ENCODE measurements around the gene ATP2C2. TPM values are rescaled to one million over a fixed set of nuclear protein-coding genes. Genes with fewer than 3 reads are reported as not detected.

The ATP2C2 gene
- total RNA-seq, 1 donor from 2014 or later = not detected

GRCh38 chr16:84351630-84352029 lies 16.7 kb upstream of the ATP2C2 start:
- H3K27me3 ChIP-seq = no peaks in the 10 kb centered on the region
- no peak for TF ChIP-seq CTCF (IDR thresholded peaks at IDR 0.05)
- no peak overlapping the region for H3K27ac ChIP-seq
- H3K4me3 ChIP-seq = no peak overlapping the region
- no peaks in the 10 kb centered on the region for H3K9me3 ChIP-seq
- no peaks in the 10 kb centered on the region for H3K4me1 ChIP-seq
- no peaks in the 10 kb centered on the region for H3K36me3 ChIP-seq
- intact Hi-C loops (cut with DNase I) = no loop called here
- DNase-seq (ENCODE audit: low spot score in 2 of 2) = no peak

DNA sequence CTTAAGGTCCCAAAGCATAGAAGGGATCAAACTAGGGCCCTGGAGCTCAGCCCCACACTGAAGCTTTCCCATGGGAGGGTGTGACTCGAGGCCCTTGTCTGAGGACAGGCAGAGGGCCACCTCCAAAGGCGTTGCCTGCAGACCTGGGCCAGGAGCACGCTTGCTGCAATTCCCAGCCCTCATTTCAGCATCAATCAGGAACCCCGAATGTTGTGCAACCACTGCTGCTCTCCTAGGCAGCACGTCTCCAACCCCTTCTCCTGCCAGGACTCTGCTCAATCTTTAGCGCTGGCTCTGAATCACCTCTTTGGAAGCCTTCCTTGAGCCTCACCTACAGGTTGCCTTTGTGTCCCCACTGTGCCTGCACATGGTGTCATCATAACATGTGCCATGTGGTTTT lies 14.0 kb upstream of the ATP2C2 start:
- no peak for TF ChIP-seq CTCF (IDR thresholded peaks at IDR 0.05)
- no peak for DNase-seq (ENCODE audit: low spot score in 2 of 2)
- intact Hi-C loops (cut with DNase I) = no loop called here
- H3K27me3 ChIP-seq = no peaks in the 10 kb centered on the region
- no peak overlapping the region for H3K4me3 ChIP-seq
- H3K4me1 ChIP-seq = no peaks in the 10 kb centered on the region
- no peak overlapping the region for H3K27ac ChIP-seq
- H3K36me3 ChIP-seq = no peaks in the 10 kb centered on the region
- H3K9me3 ChIP-seq = no peaks in the 10 kb centered on the region

- no peaks in the 10 kb centered on the region for H3K27me3 ChIP-seq
- H3K36me3 ChIP-seq = no peaks in the 10 kb centered on the region
- H3K27ac ChIP-seq = no peak overlapping the region
- H3K9me3 ChIP-seq = no peaks in the 10 kb centered on the region
- no peaks in the 10 kb centered on the region for H3K4me1 ChIP-seq
- no peak for TF ChIP-seq CTCF (IDR thresholded peaks at IDR 0.05)
- no peak for DNase-seq (ENCODE audit: low spot score in 2 of 2)
- intact Hi-C loops (cut with DNase I) = no loop called here
- H3K4me3 ChIP-seq = no peak overlapping the region
Observed at GRCh38 chr16:84355149-84355548, 13.2 kb upstream of the ATP2C2 start.

DNA sequence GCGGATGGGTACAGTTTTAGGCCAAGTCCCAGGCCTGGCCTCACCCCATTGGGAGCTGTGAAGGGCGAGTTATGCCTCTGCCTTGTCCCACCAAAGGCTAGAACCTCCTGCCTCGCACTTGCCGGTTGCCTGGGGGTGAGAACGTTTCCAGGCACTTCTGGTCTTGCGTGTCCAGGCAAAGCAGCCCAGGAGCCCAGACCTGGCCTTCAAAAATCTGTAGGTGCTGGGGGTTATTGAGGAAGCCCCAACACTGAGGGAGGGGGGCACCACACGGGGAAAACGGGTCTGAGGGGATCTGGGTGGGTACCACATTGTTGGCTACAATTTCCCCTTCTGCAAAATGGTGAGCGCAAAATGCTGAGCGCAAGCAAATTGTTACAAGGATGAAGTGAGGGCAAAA lies 12.2 kb upstream of the ATP2C2 start:
- DNase-seq (ENCODE audit: low spot score in 2 of 2) = no peak
- TF ChIP-seq CTCF (IDR thresholded peaks at IDR 0.05) = no peak
- Histone ChIP-seq H3K4me1 (no peaks in the 10 kb centered on the region), H3K4me3 (no peak overlapping the region), H3K27ac (no peak overlapping the region), H3K9me3 (no peaks in the 10 kb centered on the region), H3K36me3 (no peaks in the 10 kb centered on the region), H3K27me3 (no peaks in the 10 kb centered on the region)
- intact Hi-C loops (cut with DNase I) = no loop called here

GRCh38 chr16:84356591-84357116 lies 11.7 kb upstream of the ATP2C2 start:
- H3K36me3 ChIP-seq = no peaks in the 10 kb centered on the region
- H3K9me3 ChIP-seq = no peaks in the 10 kb centered on the region
- no peak overlapping the region for H3K27ac ChIP-seq
- DNase-seq (ENCODE audit: low spot score in 2 of 2) = no peak
- intact Hi-C loops (cut with DNase I) = no loop called here
- no peak overlapping the region for H3K4me3 ChIP-seq
- H3K4me1 ChIP-seq = no peaks in the 10 kb centered on the region
- TF ChIP-seq CTCF (IDR thresholded peaks at IDR 0.05) = no peak
- no peaks in the 10 kb centered on the region for H3K27me3 ChIP-seq

DNA sequence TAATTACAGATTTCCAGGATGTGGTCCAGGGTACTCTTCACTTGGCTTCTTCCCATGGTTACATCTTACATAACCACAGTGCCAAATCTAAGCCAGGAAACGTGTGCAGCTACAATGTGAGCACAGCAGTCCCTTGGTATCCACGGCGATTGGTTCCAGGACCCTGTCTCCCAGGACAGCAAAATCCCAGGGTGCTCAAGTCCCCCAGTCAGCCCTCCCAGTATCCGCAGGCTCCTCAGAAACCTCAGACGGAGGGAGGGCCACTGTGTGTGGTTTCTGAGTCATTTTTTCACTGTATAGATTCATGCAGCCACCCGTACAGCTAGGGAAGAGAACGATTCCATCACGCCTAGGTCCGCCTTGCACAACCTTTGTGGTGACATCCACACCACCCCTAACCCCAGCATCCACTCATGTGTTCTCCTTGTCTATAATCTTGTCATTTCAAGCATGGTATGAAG lies 11.1 kb upstream of the ATP2C2 start:
- DNase-seq (ENCODE audit: low spot score in 2 of 2) = no peak
- H3K27ac ChIP-seq = no peak overlapping the region
- H3K36me3 ChIP-seq = no peaks in the 10 kb centered on the region
- no peaks in the 10 kb centered on the region for H3K27me3 ChIP-seq
- no peaks in the 10 kb centered on the region for H3K9me3 ChIP-seq
- intact Hi-C loops (cut with DNase I) = no loop called here
- no peak for TF ChIP-seq CTCF (IDR thresholded peaks at IDR 0.05)
- H3K4me1 ChIP-seq = no peaks in the 10 kb centered on the region
- no peak overlapping the region for H3K4me3 ChIP-seq

Data from ascending aorta (tissue), 2 donors.